Stimulated activated CD4-positive, alpha-beta T cell treated with anti-CD3 and anti-CD28 coated beads, Interleukin-4, amount 100 ng/mL, for 48 hours (primary cell): ENCODE results near the gene PPFIA4.
"Not testable (repeated sequence)": the region's sequence is repeated elsewhere in the genome, so short reads cannot be mapped to it uniquely, and the experiment has no call there.

Experiments
- DNase-seq, 2 donors: peaks; one replicate each; pipeline ENCODE4 v3.0.0-alpha.2; 2020; ENCODE audit warnings: low read depth in 2 of 2

PPFIA4 gene

GRCh38 chr1:203026031-203026665, at the start of gene PPFIA4:
Gene PPFIA4, plus strand, starts transcription at chr1:203026491. Its CDS starts 12,518 bp downstream, at chr1:203039009.
- DNase-seq: peak; percentile 81 to 86

GRCh38 chr1:202976633-202977032, 49.7 kb upstream of the PPFIA4 start:
- DNase-seq: no peak

DNA sequence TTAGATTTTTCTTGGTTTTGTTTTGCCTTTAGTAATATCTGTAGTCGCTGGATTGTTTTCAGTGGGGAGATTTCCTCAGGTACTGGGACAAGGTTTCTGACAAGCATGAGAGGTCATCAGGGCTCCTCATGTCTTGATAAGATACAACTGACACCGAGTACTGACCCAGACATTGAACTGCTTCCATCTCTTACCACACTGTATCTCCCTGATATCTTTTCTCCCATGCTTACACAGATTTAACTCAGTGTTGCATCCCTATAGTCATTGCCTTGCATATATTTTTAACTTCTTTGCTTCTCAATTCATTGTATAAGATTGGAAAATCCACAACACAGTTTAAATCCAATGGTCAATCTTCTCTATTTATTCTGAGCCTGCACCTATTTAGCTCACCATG, 46.8 kb upstream of the PPFIA4 start:
- DNase-seq: no peak

GRCh38 chr1:202981939-202982338, 44.4 kb upstream of the PPFIA4 start:
- DNase-seq: no peak

GRCh38 chr1:202982715-202983430, 43.4 kb upstream of the PPFIA4 start:
- no peak for DNase-seq

DNA sequence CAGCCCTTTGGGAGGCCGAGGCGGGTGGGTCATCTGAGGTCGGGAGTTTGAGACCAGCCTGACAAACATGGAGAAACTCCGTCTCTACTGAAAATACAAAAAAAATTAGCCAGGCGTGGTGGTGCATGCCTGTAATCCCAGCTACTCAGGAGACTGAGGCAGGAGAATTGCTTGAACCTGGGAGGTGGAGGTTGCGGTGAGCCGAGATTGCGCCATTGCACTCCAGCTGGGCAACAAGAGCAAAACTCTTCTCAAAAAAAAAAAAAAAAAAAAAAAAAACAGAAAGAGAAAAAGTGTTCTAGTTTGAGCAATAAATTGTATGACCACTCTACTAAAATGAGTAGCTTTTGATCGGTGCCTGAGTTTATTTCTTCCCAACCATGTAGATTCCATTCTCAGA, 40.2 kb upstream of the PPFIA4 start:
- DNase-seq: not testable (repeated sequence)

- no peak for DNase-seq
Observed at GRCh38 chr1:202987255-202987654, 39.0 kb upstream of the PPFIA4 start.

- DNase-seq: no peak
Observed at GRCh38 chr1:202987922-202988583, 38.2 kb upstream of the PPFIA4 start.

DNA sequence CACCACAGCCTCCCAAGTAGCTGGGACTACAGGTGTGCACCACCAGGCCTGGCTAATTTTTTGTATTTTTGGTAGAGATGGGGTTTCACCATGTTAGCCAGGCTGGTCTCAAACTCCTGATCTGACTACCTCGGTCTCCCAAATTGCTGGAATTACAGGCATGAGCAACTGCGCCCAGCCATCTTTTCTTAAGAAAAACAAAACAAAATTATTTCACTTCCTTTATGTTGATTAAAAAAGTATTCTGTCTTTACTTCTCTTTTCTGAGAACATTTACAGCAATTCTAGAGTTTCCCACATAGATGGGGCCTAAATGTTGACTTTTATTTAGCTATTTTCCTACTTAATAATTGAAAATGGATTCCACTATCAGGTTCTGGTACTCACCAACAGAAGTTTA, 36.4 kb upstream of the PPFIA4 start:
- no peak for DNase-seq

- DNase-seq: no peak
Observed at GRCh38 chr1:202991112-202991511, 35.2 kb upstream of the PPFIA4 start.

GRCh38 chr1:202994756-202995155, 31.5 kb upstream of the PPFIA4 start:
- DNase-seq: no peak

DNA sequence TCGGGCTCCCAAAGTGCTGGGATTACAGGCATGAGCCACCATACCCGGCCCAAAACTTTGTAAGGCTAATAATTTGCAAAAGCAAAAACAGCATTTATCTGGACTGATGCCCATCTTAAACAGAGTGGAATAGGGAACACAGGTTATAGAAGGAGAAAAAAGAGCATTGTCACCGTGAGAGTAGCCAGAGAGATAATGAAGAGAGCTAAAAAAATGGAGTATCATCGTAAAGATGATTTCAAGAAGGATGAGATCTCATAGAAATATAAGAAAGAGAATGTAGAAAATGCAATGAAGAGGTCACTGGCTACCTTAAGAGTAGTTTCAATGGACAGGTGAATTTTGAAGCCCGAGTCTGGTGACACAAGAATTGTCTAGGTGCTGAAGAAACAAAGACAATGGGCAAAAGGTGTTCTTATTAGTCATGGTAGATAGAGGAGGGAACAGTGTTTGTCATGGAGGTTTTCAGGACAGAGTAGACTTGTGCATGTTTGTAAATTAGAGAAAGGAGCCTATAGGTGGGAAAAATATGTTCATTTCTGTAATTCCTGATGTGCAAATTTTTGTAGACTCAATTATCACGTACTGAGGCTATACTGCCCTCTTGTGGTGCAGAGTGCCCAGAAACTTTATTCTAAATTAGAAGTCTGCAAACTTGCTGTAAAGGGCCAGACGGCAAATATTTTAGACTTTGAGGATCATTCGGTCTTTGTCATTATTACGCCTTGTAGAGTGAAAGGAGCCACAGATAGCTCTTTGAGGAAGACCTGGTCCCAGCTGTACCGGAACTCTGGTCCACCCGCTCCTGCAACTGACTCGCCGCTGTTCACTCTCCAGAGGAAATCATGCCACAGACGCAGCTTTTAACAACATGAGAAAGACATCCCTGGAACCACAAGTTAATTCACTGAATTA, 27.2 kb upstream of the PPFIA4 start:
- DNase-seq: peak; percentile 50 to 54

- DNase-seq: no peak
Observed at GRCh38 chr1:203000217-203000944, 25.9 kb upstream of the PPFIA4 start.

DNA sequence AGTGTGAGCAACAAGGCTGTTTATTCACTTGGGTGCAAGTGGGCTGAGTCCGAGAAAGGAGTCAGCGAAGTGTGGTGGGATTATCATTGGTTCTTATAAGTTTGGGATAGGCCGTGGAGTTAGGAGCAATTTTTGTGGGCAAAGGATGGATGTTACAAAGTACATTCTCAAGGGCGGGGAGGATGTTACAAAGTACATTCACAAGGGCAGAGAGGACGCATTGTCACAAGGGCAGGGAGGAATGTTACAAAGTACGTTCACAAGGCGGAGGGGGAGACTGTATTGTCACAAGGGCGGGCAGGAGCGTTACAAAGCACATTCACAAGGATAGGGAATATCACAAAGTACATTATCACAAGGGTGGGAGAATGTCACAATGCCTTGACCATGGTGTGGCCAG, 24.3 kb upstream of the PPFIA4 start:
- DNase-seq: no peak

DNA sequence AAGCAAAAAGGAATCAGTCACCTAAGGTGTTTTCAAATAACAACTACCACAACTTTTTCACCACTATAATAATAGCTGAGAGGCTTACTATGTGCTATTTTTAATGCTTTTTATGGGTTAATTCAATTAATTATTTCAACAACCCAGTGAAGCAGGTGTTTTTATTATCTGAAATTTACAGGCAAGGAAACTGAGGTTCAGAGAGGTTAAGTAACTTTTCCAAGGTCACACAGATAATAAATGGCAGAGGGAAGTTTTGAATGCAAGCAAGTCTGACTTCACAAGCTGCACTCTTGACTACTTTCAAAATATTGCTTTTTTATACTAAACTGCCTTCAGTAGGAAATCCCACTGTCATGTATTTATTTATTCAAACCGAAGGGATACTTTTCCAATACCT, 23.3 kb upstream of the PPFIA4 start:
- DNase-seq: no peak

DNA sequence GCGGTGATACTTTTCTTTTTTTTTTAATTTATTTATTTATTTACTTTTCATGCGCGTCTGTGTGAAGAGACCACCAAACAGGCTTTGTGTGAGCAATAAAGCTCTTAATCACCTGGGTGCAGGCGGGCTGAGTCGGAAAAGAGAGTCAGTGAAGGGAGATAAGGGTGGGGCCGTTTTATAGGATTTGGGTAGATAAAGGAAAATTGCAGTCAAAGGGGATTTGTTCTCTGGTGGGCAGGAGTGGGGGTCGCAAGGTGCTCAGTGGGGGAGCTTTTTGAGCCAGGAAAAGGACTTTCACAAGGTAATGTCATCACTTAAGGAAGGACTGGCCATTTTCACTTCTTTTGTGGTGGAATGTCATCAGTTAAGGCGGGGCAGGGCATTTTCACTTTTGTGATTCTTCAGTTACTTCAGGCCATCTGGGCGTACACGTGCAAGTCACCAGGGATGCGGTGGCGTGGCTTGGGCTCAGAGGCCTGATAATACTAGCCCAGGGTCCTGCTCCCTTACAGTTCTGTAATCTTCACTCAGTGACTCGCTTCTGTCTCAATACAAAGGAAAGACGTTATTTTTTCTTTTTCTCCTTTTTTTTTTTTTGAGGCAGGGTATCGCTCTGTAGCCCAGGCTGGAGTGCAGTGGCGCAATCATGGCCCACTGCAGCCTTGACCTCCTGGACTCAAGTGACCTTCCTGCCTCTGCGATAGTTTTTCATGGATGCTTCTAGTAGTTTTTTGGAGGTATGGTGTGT, 20.7 kb upstream of the PPFIA4 start:
- DNase-seq: not testable (repeated sequence)

GRCh38 chr1:203006948-203007871, 19.1 kb upstream of the PPFIA4 start, which contains the start of gene TMEM183A:
Gene TMEM183A, plus strand, starts transcription at chr1:203007374. Its CDS starts 92 bp downstream, at chr1:203007466.
- DNase-seq: peak; percentile 92 to 94

DNA sequence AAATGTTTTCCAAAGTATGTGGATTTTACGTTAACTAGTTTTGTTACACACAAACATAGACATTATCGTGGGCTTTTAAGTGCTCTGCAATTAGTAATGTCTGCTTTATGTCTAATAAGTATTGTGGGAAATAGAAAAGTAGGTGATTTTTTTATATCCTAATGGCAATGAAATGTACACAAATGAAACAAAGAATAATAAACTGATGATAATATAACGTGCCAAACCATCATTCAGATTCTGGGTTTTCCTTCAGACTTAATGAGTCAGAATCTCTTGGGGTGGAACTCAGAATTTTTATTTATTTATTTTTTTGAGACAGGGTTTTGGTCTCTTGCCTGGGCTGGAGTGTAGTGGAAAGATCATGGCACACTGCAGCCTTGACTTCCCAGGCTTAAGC, 17.1 kb upstream of the PPFIA4 start:
- no peak for DNase-seq

DNA sequence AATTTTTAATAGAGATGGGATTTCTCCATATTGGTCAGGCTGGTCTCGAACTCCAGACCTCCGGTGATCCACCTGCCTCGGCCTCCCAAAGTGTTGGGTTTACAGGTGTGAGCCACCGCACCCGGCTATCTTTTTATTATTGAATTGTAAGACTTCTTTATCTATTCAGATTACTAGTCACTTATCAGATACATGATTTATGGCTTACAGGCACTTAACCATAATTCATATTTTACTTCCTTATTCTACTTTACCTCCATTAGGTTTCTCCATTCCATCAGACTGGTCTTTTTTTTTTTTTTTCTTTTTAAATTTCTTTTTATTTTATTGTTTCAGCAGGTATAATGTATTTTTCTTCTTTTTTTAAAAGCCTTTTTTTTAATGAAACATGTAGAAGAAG, 14.7 kb upstream of the PPFIA4 start:
- DNase-seq: no peak
